Lung (tissue), 12 donors: ENCODE data around the gene KIAA0513. TPM values are rescaled to one million over a fixed set of nuclear protein-coding genes. Genes with fewer than 3 reads are reported as not detected.
A peak's percentile ranks its signal among the peaks of the same experiment; 100 is the strongest.

ENCODE experiments used
- ATAC-seq: fragments of 200-7000 bp; cut with Tn5 transposase; one replicate; pipeline ENCODE4 v1.9.1; 2020; ENCODE audit warnings: moderate number of reproducible peaks; ENCODE audit not compliant: insufficient read depth, low FRiP score
- DNase-seq, 3 donors: peaks; one replicate each; pipeline ENCODE4 v3.0.0-alpha.2; 2013 to 2017
- H3K27ac ChIP-seq, 2 donors: one replicate each; pipeline ENCODE4 v1.5.1; 2013; ENCODE audit warnings: mild to moderate bottlenecking in 2 of 2, moderate library complexity in 2 of 2, control low read depth in 1 of 2, inconsistent platforms in 1 of 2, low read depth in 1 of 2, low read length in 1 of 2
- H3K27me3 ChIP-seq, 3 donors: one replicate each; pipeline ENCODE4 v1.5.1; 2013; ENCODE audit warnings: low read length in 2 of 3; ENCODE audit not compliant: control insufficient read depth in 3 of 3, insufficient read depth in 3 of 3
- H3K36me3 ChIP-seq, 4 donors: one replicate each; pipeline ENCODE4 v1.5.1; 2013; ENCODE audit warnings: low read length in 4 of 4, mild to moderate bottlenecking in 1 of 4, moderate library complexity in 1 of 4; ENCODE audit not compliant: control insufficient read depth in 4 of 4, insufficient read depth in 4 of 4
- H3K4me1 ChIP-seq, 5 donors: one replicate each; pipeline ENCODE4 v1.5.1; 2013; ENCODE audit warnings: low read length in 5 of 5, mild to moderate bottlenecking in 2 of 5, moderate library complexity in 1 of 5; ENCODE audit not compliant: control insufficient read depth in 5 of 5, insufficient read depth in 5 of 5
- H3K4me3 ChIP-seq: one replicate; pipeline ENCODE4 v1.5.1; 2013; ENCODE audit warnings: mild to moderate bottlenecking, control low read depth, moderate library complexity
- H3K9ac ChIP-seq, 2 donors: one replicate each; pipeline ENCODE4 v1.5.1; 2013; ENCODE audit warnings: low read length in 2 of 2, control low read depth in 1 of 2; ENCODE audit not compliant: insufficient read depth in 1 of 2
- H3K9me3 ChIP-seq, 4 donors: one replicate each; pipeline ENCODE4 v1.5.1; 2013; ENCODE audit warnings: low read length in 3 of 4, mild to moderate bottlenecking in 1 of 4, moderate library complexity in 1 of 4; ENCODE audit not compliant: control insufficient read depth in 4 of 4, insufficient read depth in 3 of 4
- WGBS, 2 donors: extraction: QIAGEN DNeasy Blood & Tissue Kit; methylation state at CpG; one replicate each; pipeline ENCODE4 v1.1.7; 2013; 5-methylcytosine and 5-hydroxymethylcytosine counted together
- polyA plus RNA-seq, 2 donors: library from polyadenylated mRNA; stranded (reverse); fragments of 200-250 nt; gene quantifications; one replicate each; pipeline ENCODE4 v1.2.1, GENCODE V29; 2013
- total RNA-seq, 2 donors: library from RNA; depleted of rRNA in 1 of 2; stranded (reverse); fragments of >200 nt in 1 of 2; gene quantifications; one replicate each; pipeline ENCODE4 v1.2.1, GENCODE V29; 2014 to 2021
- TF ChIP-seq, protein P1 (sequence below): IDR thresholded peaks from 2 replicates; pipeline ENCODE4 v1.5.1; 2012; ENCODE audit warnings: mild to moderate bottlenecking; ENCODE audit errors: control extremely low read depth, extremely low read depth
- donor health status: control.
- donor health status: control.
- donor health status: Bipolar disorder and iron deficiency.
- donor health status: healthy.
- donor health status: DM: yes; HTN: yes; CAD: no.

KIAA0513 gene
- total and polyA plus RNA-seq, 4 donors = 10.4 to 23.5 (median 12.0) TPM

DNA sequence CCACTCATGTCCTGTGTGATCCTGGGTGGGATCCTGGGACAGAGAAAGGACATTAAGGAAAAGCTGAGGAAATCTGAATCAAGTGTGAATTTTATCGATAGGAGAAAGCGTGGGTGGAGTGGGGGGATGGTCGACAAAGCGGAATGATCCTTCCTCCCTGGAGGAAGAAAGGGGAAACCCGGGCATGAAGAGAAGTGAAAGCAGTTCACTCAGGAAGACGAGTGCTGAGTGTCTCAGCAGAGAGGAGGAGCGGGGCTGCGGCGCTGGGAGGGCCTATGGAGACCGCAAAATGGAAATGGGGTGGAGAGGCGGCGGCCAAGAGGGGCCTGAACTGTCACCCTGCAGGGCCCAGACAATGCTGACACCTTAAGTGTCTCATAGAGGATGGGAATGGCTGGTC lies 25.0 kb upstream of the KIAA0513 start:
- TF ChIP-seq, protein P1, sequence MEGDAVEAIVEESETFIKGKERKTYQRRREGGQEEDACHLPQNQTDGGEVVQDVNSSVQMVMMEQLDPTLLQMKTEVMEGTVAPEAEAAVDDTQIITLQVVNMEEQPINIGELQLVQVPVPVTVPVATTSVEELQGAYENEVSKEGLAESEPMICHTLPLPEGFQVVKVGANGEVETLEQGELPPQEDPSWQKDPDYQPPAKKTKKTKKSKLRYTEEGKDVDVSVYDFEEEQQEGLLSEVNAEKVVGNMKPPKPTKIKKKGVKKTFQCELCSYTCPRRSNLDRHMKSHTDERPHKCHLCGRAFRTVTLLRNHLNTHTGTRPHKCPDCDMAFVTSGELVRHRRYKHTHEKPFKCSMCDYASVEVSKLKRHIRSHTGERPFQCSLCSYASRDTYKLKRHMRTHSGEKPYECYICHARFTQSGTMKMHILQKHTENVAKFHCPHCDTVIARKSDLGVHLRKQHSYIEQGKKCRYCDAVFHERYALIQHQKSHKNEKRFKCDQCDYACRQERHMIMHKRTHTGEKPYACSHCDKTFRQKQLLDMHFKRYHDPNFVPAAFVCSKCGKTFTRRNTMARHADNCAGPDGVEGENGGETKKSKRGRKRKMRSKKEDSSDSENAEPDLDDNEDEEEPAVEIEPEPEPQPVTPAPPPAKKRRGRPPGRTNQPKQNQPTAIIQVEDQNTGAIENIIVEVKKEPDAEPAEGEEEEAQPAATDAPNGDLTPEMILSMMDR = no peak
- 56 to 66% methylated on average over 12 of the region's 12 CpGs for WGBS, 2 donors
- DNase-seq (no peak), ATAC-seq (no peak)
- H3K4me1 ChIP-seq = peaks cover 15 to 33% (median 32%) of the 10 kb centered on the region in 5 donors
- H3K27ac ChIP-seq = peak overlapping the region in 1 of 2 donors; percentile 78
- H3K9me3 ChIP-seq = no peaks in the 10 kb centered on the region
- no peaks in the 10 kb centered on the region for H3K27me3 ChIP-seq
- H3K4me3 ChIP-seq = no peak overlapping the region
- H3K9ac ChIP-seq = peak overlapping the region in 1 of 2 donors; percentile 13
- no peaks in the 10 kb centered on the region for H3K36me3 ChIP-seq

DNA sequence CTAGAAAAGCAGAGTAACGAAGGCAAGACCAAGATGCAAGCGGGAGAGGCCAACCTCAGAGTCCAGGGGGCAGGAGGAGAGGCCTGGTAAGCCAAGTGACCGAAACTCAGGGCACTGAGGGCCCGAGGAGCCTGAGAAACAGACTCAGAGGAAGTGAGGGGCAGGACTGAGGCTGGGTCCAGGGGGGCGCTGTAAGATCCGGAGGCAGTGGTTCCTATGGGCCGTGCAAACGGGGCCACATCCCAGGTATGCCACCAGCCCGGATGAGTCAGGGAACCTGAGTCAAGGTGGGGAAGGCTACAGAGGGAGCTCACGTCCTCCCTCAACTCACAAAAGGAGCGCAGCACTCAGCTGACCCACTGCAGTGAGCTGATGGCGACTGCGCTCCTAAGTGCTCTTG lies 24.5 kb upstream of the KIAA0513 start:
- WGBS, 2 donors = 83 to 85% methylated on average over 13 of the region's 13 CpGs
- peak overlapping the region in 1 of 2 donors; percentile 78 for H3K27ac ChIP-seq
- no peak for DNase-seq
- no peak for ATAC-seq
- H3K4me1 ChIP-seq = peaks cover 15 to 35% (median 32%) of the 10 kb centered on the region in 5 donors
- no peaks in the 10 kb centered on the region for H3K27me3 ChIP-seq
- H3K4me3 ChIP-seq = no peak overlapping the region
- no peaks in the 10 kb centered on the region for H3K9me3 ChIP-seq
- H3K9ac ChIP-seq = peak overlapping the region in 1 of 2 donors; percentile 13
- H3K36me3 ChIP-seq = no peaks in the 10 kb centered on the region
- TF ChIP-seq, protein P1 = no peak

DNA sequence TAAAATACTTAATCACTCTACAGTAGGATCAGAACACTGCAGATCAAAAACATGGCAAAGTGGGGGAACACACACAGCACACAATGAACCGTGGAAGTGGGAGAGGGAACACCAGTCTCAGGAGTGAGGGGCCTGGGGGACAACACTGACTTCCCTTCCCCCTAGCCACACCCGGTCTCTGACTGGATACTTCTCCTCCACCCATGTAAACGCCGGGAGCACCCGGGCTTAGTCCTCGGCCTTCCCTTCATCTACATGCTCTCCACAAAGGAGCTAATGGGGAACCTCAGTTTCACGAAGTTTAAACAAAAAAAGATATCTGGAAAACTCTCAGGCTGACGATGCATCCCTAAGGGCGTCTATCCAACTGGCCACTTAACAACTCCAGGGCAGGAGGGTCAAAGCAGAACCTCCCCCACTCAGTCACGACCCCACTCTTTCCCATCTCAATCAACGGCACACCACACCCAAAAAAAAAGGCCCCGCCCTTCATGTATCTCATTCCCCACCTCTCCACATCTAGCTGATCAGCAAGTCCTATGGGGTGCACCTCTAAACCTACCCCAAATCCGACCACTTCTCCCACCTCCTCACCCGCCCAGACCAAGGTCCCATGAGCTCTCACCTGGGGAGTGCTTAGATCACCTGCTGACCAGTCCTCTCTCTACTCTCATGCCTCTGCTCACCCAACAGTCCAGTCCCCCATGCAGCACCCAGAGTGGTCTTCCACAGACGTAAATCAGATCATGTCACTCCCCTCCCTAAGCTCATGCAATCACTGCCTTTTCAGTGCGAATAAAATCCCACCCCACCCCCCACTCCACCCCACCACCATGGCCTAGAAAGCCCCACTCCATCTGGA lies 23.6 kb upstream of the KIAA0513 start:
- H3K4me1 ChIP-seq = peaks cover 18 to 34% (median 32%) of the 10 kb centered on the region in 5 donors
- peak overlapping the region in 1 of 2 donors; percentile 69 for H3K27ac ChIP-seq
- no peaks in the 10 kb centered on the region for H3K9me3 ChIP-seq
- 49 to 66% methylated on average over 16 of the region's 16 CpGs for WGBS, 2 donors
- H3K9ac ChIP-seq = no peak overlapping the region
- H3K27me3 ChIP-seq = no peaks in the 10 kb centered on the region
- H3K4me3 ChIP-seq = no peak overlapping the region
- ATAC-seq = no peak
- TF ChIP-seq, protein P1 = no peak
- peaks cover 0 to 3% (median 0%) of the 10 kb centered on the region in 4 donors for H3K36me3 ChIP-seq
- no peak for DNase-seq
